ENCODE measurements around the gene ADCY4.

DNA sequence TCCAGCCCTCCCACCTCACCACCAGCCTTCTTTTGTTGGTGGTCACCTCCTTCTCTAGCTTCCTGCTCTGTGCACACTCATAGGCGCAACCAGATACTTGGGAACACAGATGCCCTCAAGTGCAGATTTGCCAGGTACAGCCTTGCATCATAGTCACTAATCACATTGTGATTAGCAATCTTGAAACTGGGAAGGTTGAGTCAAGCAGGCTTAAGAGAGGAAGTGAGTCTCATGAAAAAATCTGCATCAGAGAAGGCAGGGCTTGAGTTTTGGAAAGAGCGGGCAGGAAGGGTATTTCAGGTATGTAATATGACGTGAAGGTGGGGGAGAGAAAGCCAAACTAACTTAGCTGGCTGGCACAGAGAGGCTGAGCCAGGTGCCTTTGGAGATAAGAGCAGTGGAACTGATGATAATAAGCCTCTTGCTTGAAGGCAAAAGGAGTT, 60.7 kb downstream of the ADCY4 start:
- TF ChIP-seq FOXA1 (IDR thresholded peaks at IDR 0.05): no peak
- no peak for TF ChIP-seq FOXK2 (IDR thresholded peaks at IDR 0.05)
- TF ChIP-seq SP1 (IDR thresholded peaks at IDR 0.05): no peak
- TF ChIP-seq ELF4 (IDR thresholded peaks at IDR 0.05): no peak
- no peak for TF ChIP-seq BHLHE40 (IDR thresholded peaks at IDR 0.05; ENCODE audit: borderline replicate concordance)
- TF ChIP-seq ARNT (IDR thresholded peaks at IDR 0.05): no peak
- TF ChIP-seq FOXM1 (IDR thresholded peaks at IDR 0.05; ENCODE audit: borderline replicate concordance): no peak
- no peak for TF ChIP-seq LEF1 (IDR thresholded peaks at IDR 0.05; ENCODE audit: borderline replicate concordance)
- no peak for TF ChIP-seq HDGF (IDR thresholded peaks at IDR 0.05; ENCODE audit: borderline replicate concordance)
- TF ChIP-seq, protein P1, sequence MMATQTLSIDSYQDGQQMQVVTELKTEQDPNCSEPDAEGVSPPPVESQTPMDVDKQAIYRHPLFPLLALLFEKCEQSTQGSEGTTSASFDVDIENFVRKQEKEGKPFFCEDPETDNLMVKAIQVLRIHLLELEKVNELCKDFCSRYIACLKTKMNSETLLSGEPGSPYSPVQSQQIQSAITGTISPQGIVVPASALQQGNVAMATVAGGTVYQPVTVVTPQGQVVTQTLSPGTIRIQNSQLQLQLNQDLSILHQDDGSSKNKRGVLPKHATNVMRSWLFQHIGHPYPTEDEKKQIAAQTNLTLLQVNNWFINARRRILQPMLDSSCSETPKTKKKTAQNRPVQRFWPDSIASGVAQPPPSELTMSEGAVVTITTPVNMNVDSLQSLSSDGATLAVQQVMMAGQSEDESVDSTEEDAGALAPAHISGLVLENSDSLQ (IDR thresholded peaks at IDR 0.05): no peak

Data from HEK293T (cell line).